ENCODE measurements around the gene MYF6.

DNA sequence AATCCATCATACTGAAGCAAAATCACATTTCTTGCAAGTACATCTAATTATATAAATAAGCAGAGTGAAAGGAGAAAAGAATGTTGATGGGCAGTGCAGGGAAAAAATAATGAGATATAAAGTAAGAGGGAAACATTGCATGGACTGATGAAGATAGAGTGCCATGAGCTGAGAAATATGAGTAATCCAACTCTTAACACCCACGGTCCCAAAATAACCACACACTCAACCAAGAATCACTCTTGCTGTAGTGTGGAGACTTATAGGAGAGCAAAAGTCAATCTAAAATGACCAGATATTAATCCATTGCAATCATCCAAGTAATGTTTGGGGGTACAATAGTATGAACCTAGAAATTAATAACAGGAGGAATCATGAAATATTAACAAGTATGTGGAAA lies 49.4 kb downstream of the MYF6 start:
- TF ChIP-seq EZH2 (IDR thresholded peaks at IDR 0.05; ENCODE audit: borderline replicate concordance, low read depth, low read length, severe bottlenecking) = no peak
- TF ChIP-seq CTCF (IDR thresholded peaks at IDR 0.05; ENCODE audit: borderline replicate concordance, extremely low read depth, low read length, poor library complexity, severe bottlenecking) = no peak
